IMR-90 (cell line): Measurements from ENCODE around the gene TRIP6. TPM values are rescaled to one million over a fixed set of nuclear protein-coding genes. Genes with fewer than 3 reads are reported as not detected.

ENCODE experiments used
- FOS ChIP-seq: fragments of 150-350 bp; IDR thresholded peaks from 2 replicates; pipeline ENCODE4 v1.6.1; 2016; ENCODE audit warnings: low read depth, low read length
- RCOR1 ChIP-seq: IDR thresholded peaks from 2 replicates; pipeline ENCODE4 v1.6.1; 2012; ENCODE audit warnings: mild to moderate bottlenecking, low read length, improper control_type of control experiment; ENCODE audit not compliant: insufficient replicate concordance
- polyA plus RNA-seq, 3 experiments: library from polyadenylated mRNA; depleted of rRNA; stranded (reverse); fragments of >200 nt; gene quantifications; 2 replicates each; pipeline ENCODE4 v1.2.3, GENCODE V29; 2012; ENCODE audit warnings: low replicate concordance in 1 of 3
- total RNA-seq: library from RNA; depleted of rRNA; stranded (reverse); fragments of >200 nt; gene quantifications from 2 replicates; pipeline ENCODE4 v1.2.3, GENCODE V29; 2012
- TF ChIP-seq, protein P1 (sequence below): fragments of 150-350 bp; IDR thresholded peaks from 2 replicates; pipeline ENCODE4 v1.6.1; 2016; ENCODE audit warnings: low read depth, mild to moderate bottlenecking, low read length, moderate library complexity, borderline replicate concordance

The TRIP6 gene
- total and polyA plus RNA-seq, 2 of the 4 experiments (the other 2 are of a cell fraction), result 36.4 to 72.3 TPM

DNA sequence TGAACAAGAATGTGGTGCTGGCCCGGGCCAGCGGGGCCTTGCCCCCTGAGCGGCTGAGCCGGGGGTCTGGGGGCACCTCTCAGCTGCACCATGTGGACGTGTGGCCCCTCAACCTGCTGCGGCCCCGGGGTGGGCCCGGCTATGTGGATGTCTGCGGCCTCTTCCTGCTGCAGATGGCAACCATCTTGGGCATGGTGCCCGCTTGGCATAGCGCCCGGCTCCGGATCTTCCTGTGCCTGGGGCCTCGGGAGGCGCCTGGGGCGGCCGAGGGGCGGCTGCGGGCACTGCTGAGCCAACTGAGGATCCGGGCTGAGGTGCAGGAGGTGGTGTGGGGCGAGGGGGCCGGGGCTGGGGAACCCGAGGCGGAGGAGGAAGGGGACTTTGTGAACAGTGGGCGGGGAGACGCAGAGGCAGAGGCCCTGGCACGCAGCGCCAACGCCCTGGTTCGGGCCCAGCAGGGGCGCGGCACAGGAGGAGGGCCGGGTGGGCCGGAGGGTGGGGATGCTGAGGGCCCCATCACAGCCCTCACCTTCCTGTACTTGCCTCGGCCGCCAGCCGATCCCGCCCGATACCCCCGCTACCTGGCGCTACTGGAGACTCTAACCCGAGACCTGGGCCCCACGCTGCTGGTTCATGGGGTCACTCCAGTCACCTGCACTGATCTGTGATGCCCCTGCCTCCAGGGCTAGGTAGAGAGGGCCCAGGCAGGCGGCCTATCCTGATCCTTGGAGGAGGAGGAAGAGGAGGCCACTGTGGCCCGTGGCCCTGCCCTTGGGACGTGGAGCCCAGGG is 1.1 kb upstream of the TRIP6 start (continued):
- TF ChIP-seq, protein P1, sequence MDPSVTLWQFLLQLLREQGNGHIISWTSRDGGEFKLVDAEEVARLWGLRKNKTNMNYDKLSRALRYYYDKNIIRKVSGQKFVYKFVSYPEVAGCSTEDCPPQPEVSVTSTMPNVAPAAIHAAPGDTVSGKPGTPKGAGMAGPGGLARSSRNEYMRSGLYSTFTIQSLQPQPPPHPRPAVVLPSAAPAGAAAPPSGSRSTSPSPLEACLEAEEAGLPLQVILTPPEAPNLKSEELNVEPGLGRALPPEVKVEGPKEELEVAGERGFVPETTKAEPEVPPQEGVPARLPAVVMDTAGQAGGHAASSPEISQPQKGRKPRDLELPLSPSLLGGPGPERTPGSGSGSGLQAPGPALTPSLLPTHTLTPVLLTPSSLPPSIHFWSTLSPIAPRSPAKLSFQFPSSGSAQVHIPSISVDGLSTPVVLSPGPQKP, result no peak
- TF ChIP-seq FOS (no peak), RCOR1 (no peak)
